Spleen (tissue), 11 donors: Measurements from ENCODE around the gene HPSE2. TPM values are rescaled to one million over a fixed set of nuclear protein-coding genes. Genes with fewer than 3 reads are reported as not detected.

Source experiments
- DNase-seq: peaks from one replicate; pipeline ENCODE4 v3.0.0-alpha.2; 2020
- H3K27ac ChIP-seq, 8 donors: fragments of 200-600 bp; sonication (generic) in 7 of 8; 1 replicate in 4 of 8; 2 replicates in 4 of 8; pipeline versions ENCODE4 v1.5.0 to v1.8.0; 2016 to 2021; ENCODE audit warnings: inconsistent platforms in 4 of 8, mild to moderate bottlenecking in 4 of 8, moderate library complexity in 1 of 8
- H3K27me3 ChIP-seq, 7 donors: fragments of 200-600 bp; sonication (generic) in 6 of 7; replicated peaks in 1 of 7; 1 replicate in 4 of 7; 2 replicates in 3 of 7; pipeline versions ENCODE4 v1.5.0 to v1.8.0; 2016 to 2021; ENCODE audit warnings: inconsistent platforms in 3 of 7, mild to moderate bottlenecking in 1 of 7
- H3K36me3 ChIP-seq, 6 donors: fragments of 200-600 bp; sonication (generic) in 5 of 6; 1 replicate in 4 of 6; 2 replicates in 2 of 6; pipeline versions ENCODE4 v1.5.0 to v1.8.0; 2016 to 2021; ENCODE audit warnings: inconsistent platforms in 2 of 6
- H3K4me1 ChIP-seq, 6 donors: fragments of 200-600 bp; sonication (generic) in 5 of 6; 1 replicate in 3 of 6; 2 replicates in 3 of 6; pipeline versions ENCODE4 v1.5.0 to v1.8.0; 2016 to 2021; ENCODE audit warnings: inconsistent platforms in 3 of 6
- H3K4me3 ChIP-seq, 8 donors: fragments of 200-600 bp; sonication (generic) in 7 of 8; 1 replicate in 4 of 8; 2 replicates in 4 of 8; pipeline versions ENCODE4 v1.5.0 to v1.8.0; 2016 to 2021; ENCODE audit warnings: inconsistent platforms in 4 of 8, mild to moderate bottlenecking in 4 of 8, moderate library complexity in 2 of 8
- H3K9me3 ChIP-seq, 8 donors: fragments of 200-600 bp; sonication (generic) in 7 of 8; 1 replicate in 4 of 8; 2 replicates in 4 of 8; pipeline versions ENCODE4 v1.5.0 to v1.8.0; 2016 to 2021; ENCODE audit warnings: inconsistent platforms in 4 of 8
- CTCF ChIP-seq, 11 experiments: fragments of 200-600 bp in 7 of 11; fragments of 450-650 bp in 4 of 11; sonication (generic) in 4 of 11; IDR thresholded peaks in 8 of 11; conservative IDR thresholded peaks in 3 of 11; 1 replicate in 7 of 11; 2 replicates in 4 of 11; pipeline versions ENCODE4 v1.4.0 to v1.8.0; 2016 to 2021; ENCODE audit warnings: antibody characterized with exemption in 11 of 11, inconsistent platforms in 4 of 11, mild to moderate bottlenecking in 1 of 11
- POLR2A ChIP-seq, 3 donors: fragments of 450-650 bp; IDR thresholded peaks; one replicate each; pipeline ENCODE4 v1.5.1; 2017; ENCODE audit warnings: antibody characterized with exemption in 3 of 3, mild to moderate bottlenecking in 1 of 3
- POLR2AphosphoS5 ChIP-seq, 3 donors: sonication (generic); formaldehyde crosslinking; IDR thresholded peaks; one replicate each; pipeline ENCODE4 v1.5.1; 2017; ENCODE audit warnings: antibody characterized with exemption in 3 of 3
- WGBS, 5 donors: extraction: QIAGEN DNeasy Blood & Tissue Kit in 3 of 5; methylation state at CpG; one replicate each; pipeline versions ENCODE4 v1.1.5 to v1.1.7; 2013 to 2018; 5-methylcytosine and 5-hydroxymethylcytosine counted together
- intact Hi-C: fragments of 100-400 bp; cut with DNase I; formaldehyde crosslinking; loops from one replicate; pipeline ENCODE4 v1.15.0; 2023; ENCODE audit warnings: low total_unique reads
- polyA plus RNA-seq, 3 donors: library from polyadenylated mRNA; stranded (reverse); fragments of 200-250 nt; gene quantifications; one replicate each; pipeline ENCODE4 v1.2.1, GENCODE V29; 2013
- total RNA-seq, 7 donors: library from RNA; depleted of rRNA in 3 of 7; stranded (reverse); fragments of >200 nt in 3 of 7; fragmentation: NEBNext Ultra II Directional in 4 of 7; extraction: Animal tissue kit (Norgen Biotek cat#: 25700) in 4 of 7; gene quantifications; one replicate each; pipeline versions ENCODE4 v1.1.0 to v1.2.1, GENCODE V29; 2016 to 2021
- donor health status: healthy with polysubstance abuse.
- donor health status: DM: no; HTN: no; CAD: no; lungs with moderate emphysema.
- donor health status: DM: no; HTN: no; CAD: no.
- donor health status: Bipolar disorder and iron deficiency.
- donor health status: healthy.
- donor health status: DM: no; HTN: no; CAD: no.
- donor health status: DM: yes; HTN: yes; CAD: no.

Gene HPSE2
- total and polyA plus RNA-seq, 10 donors, result 0.02 to 0.64 (median 0.03) TPM; not detected in 5

- Histone ChIP-seq H3K4me3 (no peak overlapping the region), H3K9me3 (peaks cover 0 to 3% (median 0%) of the 10 kb centered on the region in 8 donors), H3K27me3 (no peaks in the 10 kb centered on the region), H3K27ac (no peak overlapping the region), H3K36me3 (no peaks in the 10 kb centered on the region), H3K4me1 (no peaks in the 10 kb centered on the region)
- 50 to 76% (median 63%) methylated on average over 2 of the region's 2 CpGs for WGBS, 5 donors
- intact Hi-C loops, result no loop called here
- TF ChIP-seq POLR2AphosphoS5 (IDR thresholded peaks at IDR 0.05), result no peak
- no peak for TF ChIP-seq CTCF (IDR thresholded peaks at IDR 0.05 in 8 of 11, conservative IDR thresholded peaks at IDR 0.05 in 3 of 11)
- TF ChIP-seq POLR2A (IDR thresholded peaks at IDR 0.05), result no peak
- DNase-seq, result no peak
Measured at GRCh38 chr10:98971464-98971863, 264.2 kb downstream of the HPSE2 start.

DNA sequence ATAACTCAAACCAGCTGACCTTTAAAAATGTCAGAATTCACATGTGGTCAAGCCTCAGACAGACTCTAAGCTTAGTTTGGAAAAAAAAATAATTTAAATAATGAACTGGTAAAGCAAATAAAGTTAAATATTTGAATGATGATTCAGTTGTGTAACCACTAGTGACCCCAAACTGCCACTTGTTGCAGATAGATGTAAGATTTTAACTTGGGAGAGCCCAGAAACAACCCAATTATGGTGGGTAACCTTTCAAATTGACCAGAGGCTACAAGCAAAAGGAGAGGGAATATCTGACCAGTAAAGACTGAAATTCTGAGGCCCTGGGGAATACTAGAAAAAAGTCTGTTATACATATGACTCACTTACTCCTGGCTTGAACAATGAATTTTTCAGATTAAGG is 268.1 kb downstream of the HPSE2 start:
- Histone ChIP-seq H3K9me3 (no peaks in the 10 kb centered on the region), H3K27me3 (no peaks in the 10 kb centered on the region), H3K4me1 (no peaks in the 10 kb centered on the region), H3K36me3 (no peaks in the 10 kb centered on the region), H3K4me3 (no peak overlapping the region), H3K27ac (no peak overlapping the region)
- TF ChIP-seq POLR2AphosphoS5 (IDR thresholded peaks at IDR 0.05) (no peak), CTCF (IDR thresholded peaks at IDR 0.05 in 8 of 11, conservative IDR thresholded peaks at IDR 0.05 in 3 of 11) (no peak), POLR2A (IDR thresholded peaks at IDR 0.05) (no peak)
- DNase-seq, result no peak
- intact Hi-C loops, result no loop called here

- Histone ChIP-seq H3K36me3 (no peaks in the 10 kb centered on the region), H3K27me3 (no peaks in the 10 kb centered on the region), H3K9me3 (no peaks in the 10 kb centered on the region), H3K4me3 (no peak overlapping the region), H3K27ac (no peak overlapping the region), H3K4me1 (no peaks in the 10 kb centered on the region)
- intact Hi-C loops, result no loop called here
- DNase-seq, result no peak
- TF ChIP-seq POLR2A (IDR thresholded peaks at IDR 0.05) (no peak), POLR2AphosphoS5 (IDR thresholded peaks at IDR 0.05) (no peak), CTCF (IDR thresholded peaks at IDR 0.05 in 8 of 11, conservative IDR thresholded peaks at IDR 0.05 in 3 of 11) (no peak)
- WGBS, 5 donors, result 66 to 95% (median 81%) methylated on average over 2 of the region's 2 CpGs
Measured at GRCh38 chr10:98963608-98964007, 272.0 kb downstream of the HPSE2 start.

DNA sequence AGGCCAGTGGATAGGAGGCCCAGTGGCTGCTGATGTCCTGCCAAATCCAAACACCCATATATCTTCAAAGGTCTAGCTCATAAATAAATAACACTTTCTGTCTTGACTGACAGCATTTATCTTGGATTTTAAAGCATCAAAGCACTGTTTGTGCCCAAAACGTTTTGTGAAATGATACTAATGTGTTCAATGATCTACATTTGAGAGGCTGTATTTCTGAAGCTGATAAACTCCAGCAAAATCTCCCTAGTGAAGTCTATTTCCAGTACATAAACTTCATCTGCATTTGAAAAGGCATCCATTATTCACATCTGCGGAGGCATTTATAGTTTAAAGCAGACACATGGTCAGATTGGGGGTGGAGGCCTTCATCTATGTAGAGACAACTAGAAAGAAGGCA is 276.3 kb downstream of the HPSE2 start:
- 19 to 32% (median 27%) methylated on average over 2 of the region's 2 CpGs for WGBS, 5 donors
- TF ChIP-seq CTCF (IDR thresholded peaks at IDR 0.05 in 8 of 11, conservative IDR thresholded peaks at IDR 0.05 in 3 of 11) (no peak), POLR2AphosphoS5 (IDR thresholded peaks at IDR 0.05) (no peak), POLR2A (IDR thresholded peaks at IDR 0.05) (no peak)

More for the DNA sequence above, 276.3 kb downstream of the HPSE2 start:
- Histone ChIP-seq H3K4me3 (no peak overlapping the region), H3K36me3 (no peaks in the 10 kb centered on the region), H3K27ac (no peak overlapping the region), H3K4me1 (no peaks in the 10 kb centered on the region), H3K9me3 (no peaks in the 10 kb centered on the region), H3K27me3 (no peaks in the 10 kb centered on the region)
- DNase-seq, result no peak
- intact Hi-C loops, result no loop called here
